B cell (primary cell): ENCODE measurements around the gene ENDOU.

Experiments
- CTCF ChIP-seq: fragments of 200-600 bp; IDR thresholded peaks from one replicate; pipeline ENCODE4 v1.8.0; 2022; ENCODE audit warnings: antibody characterized with exemption, mild to moderate bottlenecking
- EZH2 ChIP-seq: IDR thresholded peaks from 2 replicates; pipeline ENCODE4 v1.6.1; 2012; ENCODE audit warnings: borderline replicate concordance, low read depth, mild to moderate bottlenecking, moderate library complexity, low read length; ENCODE audit not compliant: insufficient read depth, poor library complexity, severe bottlenecking

- TF ChIP-seq EZH2: no peak
- no peak for TF ChIP-seq CTCF
Measured at GRCh38 chr12:47729233-47729632, 3.9 kb upstream of the ENDOU start.
